ENCODE results near the gene NAPG. TPM values are rescaled to one million over a fixed set of nuclear protein-coding genes. Genes with fewer than 3 reads are reported as not detected.
"Not testable (repeated sequence)": the region's sequence is repeated elsewhere in the genome, so short reads cannot be mapped to it uniquely, and the experiment has no call there.

NAPG gene
- total RNA-seq, 1 donor from 2014 or later, result 26.0 TPM

- Histone ChIP-seq H3K4me3 (no peak overlapping the region), H3K4me1 (no peaks in the 10 kb centered on the region), H3K9me3 (no peaks in the 10 kb centered on the region), H3K27me3 (no peaks in the 10 kb centered on the region), H3K27ac (no peak overlapping the region), H3K36me3 (peaks cover 0 to 45% of the 10 kb centered on the region in 2 donors)
- TF ChIP-seq POLR2A (IDR thresholded peaks at IDR 0.05) (no peak), POLR2AphosphoS5 (IDR thresholded peaks at IDR 0.05; ENCODE audit: insufficient read depth in 1 of 2, low read depth in 1 of 2) (no peak)
- TF ChIP-seq, protein P1, sequence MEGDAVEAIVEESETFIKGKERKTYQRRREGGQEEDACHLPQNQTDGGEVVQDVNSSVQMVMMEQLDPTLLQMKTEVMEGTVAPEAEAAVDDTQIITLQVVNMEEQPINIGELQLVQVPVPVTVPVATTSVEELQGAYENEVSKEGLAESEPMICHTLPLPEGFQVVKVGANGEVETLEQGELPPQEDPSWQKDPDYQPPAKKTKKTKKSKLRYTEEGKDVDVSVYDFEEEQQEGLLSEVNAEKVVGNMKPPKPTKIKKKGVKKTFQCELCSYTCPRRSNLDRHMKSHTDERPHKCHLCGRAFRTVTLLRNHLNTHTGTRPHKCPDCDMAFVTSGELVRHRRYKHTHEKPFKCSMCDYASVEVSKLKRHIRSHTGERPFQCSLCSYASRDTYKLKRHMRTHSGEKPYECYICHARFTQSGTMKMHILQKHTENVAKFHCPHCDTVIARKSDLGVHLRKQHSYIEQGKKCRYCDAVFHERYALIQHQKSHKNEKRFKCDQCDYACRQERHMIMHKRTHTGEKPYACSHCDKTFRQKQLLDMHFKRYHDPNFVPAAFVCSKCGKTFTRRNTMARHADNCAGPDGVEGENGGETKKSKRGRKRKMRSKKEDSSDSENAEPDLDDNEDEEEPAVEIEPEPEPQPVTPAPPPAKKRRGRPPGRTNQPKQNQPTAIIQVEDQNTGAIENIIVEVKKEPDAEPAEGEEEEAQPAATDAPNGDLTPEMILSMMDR (IDR thresholded peaks at IDR 0.05), result no peak
- intact Hi-C loops (cut with DNase I), result no loop called here
- DNase-seq (ENCODE audit: extremely low spot score in 2 of 2), result no peak
Observed at GRCh38 chr18:10537765-10538164, 11.9 kb downstream of the NAPG start.

DNA sequence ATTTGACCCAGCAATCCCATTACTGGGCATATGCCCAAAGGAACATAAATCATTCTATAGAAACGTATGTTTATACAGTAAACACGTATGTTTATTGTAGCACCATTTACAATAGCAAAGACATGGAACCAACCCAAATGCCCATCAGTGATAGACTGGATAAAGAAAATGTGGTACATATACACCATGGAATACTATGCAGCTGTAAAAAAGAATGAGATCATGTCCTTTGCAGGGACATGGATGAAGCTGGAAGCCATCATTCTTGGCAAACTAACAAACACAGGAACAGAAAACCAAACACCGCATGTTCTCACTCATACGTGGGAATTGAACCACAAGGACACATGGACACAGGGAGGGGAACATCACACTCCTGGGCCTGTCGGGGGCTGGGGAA lies 13.3 kb downstream of the NAPG start:
- H3K27me3 ChIP-seq; H3K4me1 ChIP-seq; intact Hi-C loops (cut with DNase I); H3K4me3 ChIP-seq; H3K27ac ChIP-seq; H3K9me3 ChIP-seq; DNase-seq (ENCODE audit: extremely low spot score in 2 of 2): not testable (repeated sequence)
- H3K36me3 ChIP-seq, result peaks cover 0 to 36% of the 10 kb centered on the region in 2 donors

DNA sequence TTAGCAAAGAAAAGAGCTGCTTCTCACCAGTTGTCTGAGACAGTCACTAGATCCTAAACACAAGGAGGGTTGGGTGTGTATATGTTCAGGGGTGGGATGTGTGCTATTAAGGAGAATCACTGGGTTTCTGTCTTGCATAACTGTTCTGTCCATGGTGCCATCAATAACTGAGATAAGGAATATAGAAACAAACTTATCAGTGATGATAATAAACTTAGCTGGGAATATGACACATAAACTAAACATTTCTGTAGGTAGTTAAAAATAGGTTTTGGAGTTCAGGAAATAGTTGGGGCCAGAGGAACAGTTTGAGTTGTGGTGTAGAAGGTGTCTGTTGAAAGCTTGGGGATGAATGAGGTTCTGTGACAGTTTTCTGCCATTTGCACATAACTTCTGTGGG lies 17.4 kb downstream of the NAPG start:
- no peak for DNase-seq (ENCODE audit: extremely low spot score in 2 of 2)
- Histone ChIP-seq H3K36me3 (peaks cover 0 to 64% of the 10 kb centered on the region in 2 donors), H3K9me3 (no peaks in the 10 kb centered on the region), H3K4me3 (no peak overlapping the region), H3K27me3 (no peaks in the 10 kb centered on the region), H3K4me1 (no peaks in the 10 kb centered on the region), H3K27ac (no peak overlapping the region)
- intact Hi-C loops (cut with DNase I), result no loop called here
- TF ChIP-seq POLR2A (IDR thresholded peaks at IDR 0.05), result no peak
- TF ChIP-seq POLR2AphosphoS5 (IDR thresholded peaks at IDR 0.05; ENCODE audit: insufficient read depth in 1 of 2, low read depth in 1 of 2), result no peak
- TF ChIP-seq, protein P1 (IDR thresholded peaks at IDR 0.05), result no peak

GRCh38 chr18:10544093-10544748 lies 18.4 kb downstream of the NAPG start:
- no peaks in the 10 kb centered on the region for H3K9me3 ChIP-seq
- no peaks in the 10 kb centered on the region for H3K27me3 ChIP-seq
- no peak for TF ChIP-seq POLR2AphosphoS5 (IDR thresholded peaks at IDR 0.05; ENCODE audit: insufficient read depth in 1 of 2, low read depth in 1 of 2)
- no peak for TF ChIP-seq POLR2A (IDR thresholded peaks at IDR 0.05)
- TF ChIP-seq, protein P1 (IDR thresholded peaks at IDR 0.05), result no peak
- peaks cover 0 to 71% of the 10 kb centered on the region in 2 donors for H3K36me3 ChIP-seq
- no peak overlapping the region for H3K4me3 ChIP-seq
- H3K27ac ChIP-seq, result no peak overlapping the region
- DNase-seq (ENCODE audit: extremely low spot score in 2 of 2), result no peak
- no peaks in the 10 kb centered on the region for H3K4me1 ChIP-seq
- intact Hi-C loops (cut with DNase I), result no loop called here

DNA sequence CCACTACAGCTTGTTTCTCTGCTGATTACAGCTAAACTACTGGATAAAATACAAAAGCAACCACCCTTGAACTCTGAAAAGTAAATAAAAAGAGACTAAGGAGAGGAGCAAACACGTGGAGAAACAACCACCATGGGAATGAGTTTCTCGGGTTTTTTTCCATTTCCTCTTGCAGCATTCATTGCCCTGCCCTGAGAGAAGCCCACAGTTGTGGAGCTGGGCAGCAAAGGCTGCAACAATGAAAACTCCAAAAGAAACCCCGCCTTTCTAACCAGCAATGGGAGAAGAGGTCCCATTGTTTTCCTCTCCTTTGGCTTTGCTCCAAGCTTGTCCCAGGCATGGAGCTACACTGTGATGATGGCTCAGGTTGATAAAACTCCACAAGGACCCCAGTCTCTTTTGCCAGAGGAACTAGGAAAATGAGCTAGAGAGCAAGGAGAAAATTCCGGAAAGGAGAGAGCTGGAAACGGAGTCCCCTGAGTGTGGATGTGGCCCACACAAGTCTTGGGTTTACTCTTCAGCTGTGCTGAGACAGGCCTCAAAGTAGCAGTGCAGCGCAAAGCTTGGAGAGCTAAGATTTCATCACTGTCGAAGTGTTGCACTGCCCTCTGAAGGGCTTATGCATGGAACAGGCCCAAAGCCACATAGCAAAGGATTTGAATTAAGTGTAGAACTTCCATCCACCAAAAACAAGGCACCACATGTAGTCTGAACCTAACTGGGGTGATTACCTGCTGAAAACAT lies 20.9 kb downstream of the NAPG start:
- no peak overlapping the region for H3K27ac ChIP-seq
- H3K9me3 ChIP-seq, result no peaks in the 10 kb centered on the region
- H3K4me3 ChIP-seq, result no peak overlapping the region
- no peak for TF ChIP-seq POLR2AphosphoS5 (IDR thresholded peaks at IDR 0.05; ENCODE audit: insufficient read depth in 1 of 2, low read depth in 1 of 2)
- TF ChIP-seq, protein P1 (IDR thresholded peaks at IDR 0.05), result no peak
- H3K36me3 ChIP-seq, result peaks cover 0 to 72% of the 10 kb centered on the region in 2 donors
- H3K4me1 ChIP-seq, result no peaks in the 10 kb centered on the region
- no peak for DNase-seq (ENCODE audit: extremely low spot score in 2 of 2)
- intact Hi-C loops (cut with DNase I), result no loop called here
- H3K27me3 ChIP-seq, result no peaks in the 10 kb centered on the region
